NCI-H226 (cell line): ENCODE results near the gene ABHD17C.
"Not testable (repeated sequence)": the region's sequence is repeated elsewhere in the genome, so short reads cannot be mapped to it uniquely, and the experiment has no call there.

Experiments
- DNase-seq: peaks from one replicate; pipeline ENCODE4 v3.0.0-alpha.2; 2015

The ABHD17C gene

DNA sequence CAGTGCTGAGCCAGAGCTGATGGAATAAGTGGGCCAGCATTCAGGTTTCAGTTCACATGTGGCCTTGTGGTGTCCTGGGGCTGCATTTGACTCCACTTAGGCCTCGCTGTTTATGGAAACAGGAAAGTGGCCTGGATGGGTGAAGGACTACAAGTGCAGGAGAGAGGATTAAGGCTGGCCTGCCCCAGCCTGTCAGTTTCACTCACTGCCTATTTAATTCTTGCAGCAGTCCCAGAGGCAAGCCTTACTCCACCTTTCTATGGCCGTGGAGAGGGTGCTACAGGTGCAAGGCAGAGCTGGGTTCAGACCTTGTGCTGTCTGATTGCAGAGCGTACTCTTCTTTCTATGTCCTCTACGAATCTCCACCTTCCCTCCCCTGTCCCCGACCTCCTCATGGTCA lies 37.7 kb downstream of the ABHD17C start:
- DNase-seq: no peak

DNA sequence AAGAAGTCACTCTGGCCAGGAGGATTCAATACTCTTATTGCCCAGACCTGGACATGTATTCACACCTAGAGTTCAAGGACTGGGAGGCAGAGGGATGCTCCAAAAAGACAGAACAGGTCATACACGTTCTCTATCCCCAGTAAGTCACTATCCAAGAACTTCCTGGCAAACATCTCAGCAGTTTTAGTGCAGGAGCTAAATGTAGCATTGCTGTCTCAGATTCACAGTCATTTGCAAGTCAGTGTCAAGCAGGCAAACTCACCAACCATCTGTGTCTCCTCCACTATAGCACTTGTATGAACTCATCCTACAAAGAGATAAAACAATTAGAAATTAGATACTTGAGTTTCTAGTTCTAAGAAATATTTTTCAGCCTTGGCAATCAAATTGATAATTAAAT lies 38.4 kb downstream of the ABHD17C start:
- no peak for DNase-seq

DNA sequence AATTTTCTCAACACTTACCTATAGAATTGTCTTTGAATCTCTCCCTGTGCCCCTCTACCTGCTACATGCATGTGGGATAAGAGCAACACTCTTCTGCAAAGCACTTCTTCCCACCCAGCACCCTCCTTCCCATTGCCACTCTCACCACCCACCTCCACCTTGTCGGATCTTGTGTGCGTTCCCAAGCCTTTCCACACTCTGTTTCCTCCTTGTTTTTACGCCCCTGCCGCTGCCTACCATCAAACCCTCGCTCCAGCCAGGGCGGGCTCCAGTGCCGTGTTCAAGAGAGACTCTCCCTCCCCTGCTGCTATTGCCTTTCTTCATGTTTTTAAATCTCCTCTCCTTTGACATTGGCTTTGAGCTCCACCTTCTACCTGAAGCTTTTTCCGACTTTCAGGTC lies 40.2 kb downstream of the ABHD17C start:
- no peak for DNase-seq

DNA sequence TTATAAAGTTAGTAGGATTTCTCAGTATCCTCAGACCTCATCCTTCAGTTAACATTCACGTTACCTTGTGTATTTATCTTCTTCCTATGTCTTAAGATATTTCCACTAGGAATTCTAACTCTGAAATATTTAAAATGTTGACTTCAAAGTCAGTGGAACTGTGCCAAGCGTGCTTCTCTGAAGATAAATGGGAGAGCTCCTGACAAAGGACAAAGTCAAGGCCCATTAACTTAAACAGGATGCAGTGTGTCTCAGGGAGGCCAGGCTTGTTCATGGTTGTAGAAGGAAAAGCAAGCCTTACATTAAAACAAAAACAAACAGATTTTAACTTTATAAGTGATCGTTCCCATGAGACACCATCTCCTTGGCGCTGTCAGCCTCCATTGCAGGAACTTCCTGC lies 41.5 kb downstream of the ABHD17C start:
- no peak for DNase-seq

DNA sequence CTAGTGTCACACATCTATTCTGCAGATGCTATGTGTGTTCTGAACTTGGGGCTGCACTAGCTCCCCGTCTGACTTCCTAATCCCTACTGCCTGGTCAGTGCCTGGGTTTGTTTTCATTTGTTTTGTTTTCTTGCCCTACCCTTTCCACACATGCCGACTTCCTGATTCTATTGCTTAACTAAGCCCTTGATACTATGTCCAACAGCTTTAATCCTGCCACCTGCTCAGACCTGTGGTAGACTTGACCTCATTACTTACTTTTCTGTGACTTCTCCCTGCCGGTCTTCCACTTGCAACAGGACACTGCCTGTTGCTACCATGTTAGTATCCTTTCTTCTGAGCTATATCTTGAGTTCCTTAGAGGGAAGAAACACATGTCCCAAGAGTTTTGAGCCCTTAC lies 44.8 kb downstream of the ABHD17C start:
- DNase-seq: no peak

DNA sequence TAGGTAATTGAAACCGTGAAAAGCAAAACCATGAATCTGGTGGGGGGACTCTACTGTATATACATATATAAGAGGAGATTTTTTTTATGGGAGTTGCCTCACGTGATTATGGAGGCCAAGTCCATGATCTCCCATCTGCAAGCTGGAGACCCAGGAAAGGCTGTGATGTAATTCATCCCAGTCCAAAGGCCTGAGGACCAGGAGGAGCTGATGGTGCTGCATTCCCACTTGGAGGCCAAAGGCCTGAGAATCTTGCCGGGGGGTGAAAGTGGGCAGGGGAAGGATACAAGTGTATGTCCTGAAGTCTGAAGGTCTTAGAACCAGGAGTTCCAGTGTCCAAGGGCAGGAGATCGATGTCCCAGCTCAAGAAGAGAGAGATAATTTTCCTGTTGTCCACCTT lies 47.0 kb downstream of the ABHD17C start:
- no peak for DNase-seq

DNA sequence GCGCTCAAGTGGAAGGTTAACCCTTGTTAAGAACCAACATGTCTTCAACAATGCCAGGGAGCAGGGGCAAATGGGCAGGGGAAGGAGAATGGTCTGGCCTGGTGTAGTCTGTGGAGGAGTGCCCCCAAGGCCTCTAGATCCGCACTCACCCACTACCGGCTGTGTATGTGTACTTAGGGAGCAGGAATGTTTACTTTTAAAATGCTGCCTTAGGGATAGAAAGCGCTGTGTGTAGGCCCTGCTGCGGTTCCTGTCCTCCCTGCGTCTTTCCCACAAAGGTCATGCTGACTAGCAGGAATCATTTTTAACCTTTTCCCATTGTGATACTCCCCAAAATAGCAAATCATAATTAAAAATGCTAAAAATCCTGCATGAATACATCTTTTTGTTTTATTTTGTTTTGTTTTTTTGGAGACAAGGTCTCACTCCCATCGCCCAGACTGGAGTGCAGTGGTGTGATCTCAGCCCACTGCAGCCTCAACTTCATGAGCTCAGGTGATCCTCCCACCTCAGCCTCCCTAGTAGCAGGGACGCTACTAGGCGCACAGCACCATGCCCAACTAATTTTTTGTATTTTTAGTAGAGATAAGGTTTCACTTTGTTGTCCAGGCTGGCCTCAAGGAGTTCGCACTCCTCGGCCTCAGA lies 48.2 kb downstream of the ABHD17C start:
- DNase-seq: no peak

DNA sequence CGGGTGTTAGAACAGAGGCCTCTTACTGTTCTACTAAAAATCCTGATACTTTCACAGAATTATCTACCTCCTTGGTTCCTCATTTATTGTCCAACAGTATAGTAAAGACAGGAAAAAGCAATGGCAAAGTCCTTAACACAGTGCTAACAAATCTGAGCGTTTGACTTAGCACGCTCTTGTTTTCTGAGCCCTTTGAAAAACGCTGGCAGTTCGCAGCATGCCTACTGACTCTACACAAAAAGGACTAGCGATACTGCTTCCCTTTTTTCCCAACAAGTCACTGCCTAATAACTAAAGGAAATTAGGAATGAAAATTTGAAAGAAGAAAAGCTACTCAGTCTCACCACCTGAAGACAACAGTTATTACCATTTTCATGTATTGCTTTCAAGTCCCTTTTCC lies 49.3 kb downstream of the ABHD17C start:
- no peak for DNase-seq

DNA sequence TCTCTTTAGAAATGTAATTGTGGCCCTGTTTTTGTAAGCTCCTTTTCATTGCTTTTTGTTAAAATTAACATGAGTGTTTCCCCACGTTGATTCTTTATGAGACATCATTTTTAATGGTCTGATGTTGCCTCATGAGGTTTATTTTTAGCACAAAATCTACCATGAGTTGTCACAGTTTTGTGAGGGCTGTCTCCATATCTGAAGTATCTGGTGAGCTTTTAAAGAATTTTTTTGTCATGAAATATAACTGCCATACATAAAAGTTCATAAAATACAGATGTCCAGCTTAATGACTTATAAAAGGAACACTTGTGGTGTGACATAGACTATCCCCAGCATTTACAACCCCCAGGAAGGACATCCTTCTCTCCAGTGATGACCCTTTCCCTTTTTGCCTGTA lies 49.7 kb downstream of the ABHD17C start:
- no peak for DNase-seq

DNA sequence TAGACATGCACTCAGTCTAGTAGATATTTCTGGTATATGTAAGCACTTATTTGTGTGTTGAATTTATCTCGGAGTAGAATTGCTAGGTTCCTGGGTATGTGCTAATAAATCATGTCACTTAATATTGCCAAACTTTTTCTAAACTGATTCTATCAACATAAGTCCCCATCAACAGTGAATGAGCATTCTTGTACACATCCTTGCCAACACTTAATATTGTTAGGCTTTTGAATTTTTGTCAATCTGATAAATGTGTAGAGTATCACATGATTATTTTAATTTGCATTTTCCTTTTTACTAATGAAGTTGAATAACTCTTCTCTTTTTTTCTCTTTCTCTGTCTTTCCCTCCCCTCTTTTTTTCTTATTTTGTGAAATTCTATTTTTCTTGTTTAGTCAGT lies 50.8 kb downstream of the ABHD17C start:
- no peak for DNase-seq

DNA sequence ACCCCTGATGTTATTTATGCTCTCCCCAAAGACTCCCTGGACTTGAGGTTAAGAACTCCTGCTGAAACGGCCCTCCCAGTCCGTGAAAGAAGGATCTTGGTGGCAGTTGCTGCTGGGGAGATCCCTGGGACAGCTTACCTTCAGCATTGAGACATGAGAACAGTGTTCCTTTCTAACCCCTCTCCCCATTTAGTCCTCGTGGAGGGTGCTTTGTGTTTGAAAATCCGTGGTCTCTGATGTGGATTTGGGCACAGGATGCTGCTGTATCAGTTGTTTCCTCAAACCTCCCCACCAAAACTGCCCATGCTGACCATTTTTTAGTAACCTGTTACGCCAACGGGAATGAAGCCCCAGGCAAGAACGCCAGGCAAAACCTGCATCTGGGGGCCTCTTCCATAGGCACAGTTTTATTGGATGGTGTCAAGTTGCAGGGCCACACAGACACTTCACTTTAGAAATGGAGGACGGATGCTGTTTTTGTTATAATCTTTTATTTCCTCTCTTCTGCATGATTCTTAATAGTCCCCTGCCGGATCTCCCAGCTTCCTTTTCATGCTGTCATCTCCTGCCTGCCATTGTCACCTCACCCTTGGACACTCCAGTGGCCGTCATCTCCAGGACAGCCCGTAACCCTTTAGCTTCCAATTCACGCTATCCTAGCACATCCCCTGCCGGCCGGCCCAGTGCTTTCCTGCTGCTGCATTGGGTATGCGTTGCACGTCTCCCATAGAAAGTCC lies 52.4 kb downstream of the ABHD17C start:
- no peak for DNase-seq

DNA sequence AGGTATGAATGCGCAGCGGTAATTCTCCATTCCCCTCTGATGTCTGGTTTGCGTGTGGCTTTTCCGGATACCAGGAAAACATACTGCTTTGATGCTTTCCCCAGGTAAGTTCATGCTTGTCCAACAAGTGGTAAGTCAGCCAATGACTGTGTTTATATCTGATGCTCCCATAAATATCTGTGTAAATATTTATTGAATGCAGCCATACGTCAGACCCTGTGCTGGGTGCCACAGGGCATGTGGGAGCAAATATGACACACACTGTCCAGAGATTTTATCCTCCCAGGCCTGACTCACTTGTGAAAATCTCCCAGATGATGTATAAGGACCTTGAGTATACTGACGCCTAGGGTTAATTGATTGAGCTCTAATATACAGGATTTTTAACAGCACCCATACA lies 54.5 kb downstream of the ABHD17C start:
- DNase-seq: no peak

DNA sequence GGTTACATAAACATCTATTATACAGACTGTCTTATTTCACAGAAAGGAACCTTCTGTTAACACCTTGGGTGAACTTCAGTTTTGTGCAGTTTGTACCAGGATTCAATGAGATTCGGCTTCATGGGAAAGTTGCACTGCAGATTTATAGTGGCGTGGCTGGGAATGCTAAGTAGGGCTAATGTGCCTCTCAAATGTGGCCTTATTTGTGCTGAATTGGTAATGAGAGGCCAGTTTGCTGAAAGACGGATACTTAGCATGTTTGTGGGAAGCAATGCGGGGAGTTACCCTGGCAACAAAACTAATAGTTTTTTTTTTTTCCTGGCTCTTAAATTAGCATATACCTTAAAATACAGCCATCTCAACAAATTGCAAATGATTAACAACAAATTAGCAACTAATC lies 55.5 kb downstream of the ABHD17C start:
- no peak for DNase-seq

DNA sequence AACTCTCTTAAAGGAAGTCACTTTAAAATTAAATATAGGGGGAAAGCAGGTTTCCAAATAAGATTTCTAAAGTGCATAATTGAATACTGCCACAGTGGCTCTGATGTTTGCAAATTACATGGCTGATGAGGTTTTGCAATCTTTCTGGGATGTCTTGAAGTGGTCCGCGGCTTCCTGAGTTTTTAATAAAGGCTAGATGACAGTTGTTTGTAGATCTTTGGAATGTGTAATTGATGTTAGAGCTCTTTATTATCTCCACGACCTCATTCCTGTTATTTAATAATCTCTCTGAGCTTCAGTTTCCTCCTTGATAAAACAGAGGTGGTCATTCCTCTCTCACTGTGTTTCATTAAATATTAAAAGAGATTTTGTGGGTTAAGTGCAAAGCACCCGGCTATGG lies 57.1 kb downstream of the ABHD17C start:
- no peak for DNase-seq

DNA sequence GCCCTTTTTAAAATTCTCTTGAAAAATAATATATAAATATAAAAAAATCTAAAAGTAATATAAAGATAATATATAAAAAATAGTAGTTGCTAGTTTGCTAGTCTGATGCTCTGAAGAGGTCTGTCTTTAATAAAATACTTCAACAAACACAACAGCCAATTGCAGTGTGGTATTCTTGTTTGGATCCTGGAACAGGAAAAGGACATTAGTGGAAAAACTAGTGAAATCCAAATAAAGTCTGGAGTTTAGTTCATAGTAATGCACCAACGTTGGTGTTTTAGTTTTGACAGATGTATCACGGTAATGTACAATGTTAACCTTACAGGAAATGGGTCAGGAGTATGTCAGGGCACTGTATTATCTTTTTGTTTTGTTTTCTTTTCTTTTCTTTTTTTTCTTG lies 58.1 kb downstream of the ABHD17C start:
- DNase-seq: no peak

DNA sequence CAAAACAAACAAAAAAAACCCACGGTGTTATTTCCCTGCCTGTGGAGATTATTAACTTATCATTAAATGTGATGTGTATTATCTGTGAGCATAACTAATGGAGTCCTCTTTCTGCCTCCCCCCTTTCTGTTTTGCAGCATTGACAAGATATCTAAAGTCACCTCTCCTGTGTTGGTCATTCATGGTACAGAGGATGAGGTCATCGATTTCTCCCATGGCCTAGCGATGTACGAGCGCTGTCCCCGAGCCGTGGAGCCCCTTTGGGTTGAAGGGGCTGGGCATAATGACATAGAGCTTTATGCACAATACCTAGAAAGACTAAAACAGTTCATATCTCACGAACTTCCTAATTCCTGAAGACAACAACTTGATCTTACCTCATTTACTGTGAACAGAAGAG lies 58.9 kb downstream of the ABHD17C start:
- DNase-seq: no peak

DNA sequence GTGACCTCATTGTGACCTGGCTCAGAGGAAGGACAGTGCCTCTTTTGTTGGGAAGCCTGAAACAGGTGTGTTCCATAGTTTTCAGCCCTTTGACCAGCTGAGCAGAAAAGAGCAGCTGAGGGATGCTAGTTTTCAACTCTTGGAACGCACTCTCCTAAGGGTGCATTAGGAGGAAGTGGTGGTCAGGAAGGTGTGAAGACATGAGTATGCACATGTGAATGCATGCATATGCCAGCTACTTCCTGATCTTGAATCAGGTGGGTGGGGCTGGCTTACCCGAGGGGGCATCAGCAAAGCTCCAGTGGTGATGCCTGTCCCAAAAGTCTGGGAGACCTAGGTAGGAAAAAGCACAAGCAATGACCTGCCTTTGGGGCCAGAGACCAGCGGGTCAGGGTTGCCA lies 60.8 kb downstream of the ABHD17C start:
- DNase-seq: no peak

DNA sequence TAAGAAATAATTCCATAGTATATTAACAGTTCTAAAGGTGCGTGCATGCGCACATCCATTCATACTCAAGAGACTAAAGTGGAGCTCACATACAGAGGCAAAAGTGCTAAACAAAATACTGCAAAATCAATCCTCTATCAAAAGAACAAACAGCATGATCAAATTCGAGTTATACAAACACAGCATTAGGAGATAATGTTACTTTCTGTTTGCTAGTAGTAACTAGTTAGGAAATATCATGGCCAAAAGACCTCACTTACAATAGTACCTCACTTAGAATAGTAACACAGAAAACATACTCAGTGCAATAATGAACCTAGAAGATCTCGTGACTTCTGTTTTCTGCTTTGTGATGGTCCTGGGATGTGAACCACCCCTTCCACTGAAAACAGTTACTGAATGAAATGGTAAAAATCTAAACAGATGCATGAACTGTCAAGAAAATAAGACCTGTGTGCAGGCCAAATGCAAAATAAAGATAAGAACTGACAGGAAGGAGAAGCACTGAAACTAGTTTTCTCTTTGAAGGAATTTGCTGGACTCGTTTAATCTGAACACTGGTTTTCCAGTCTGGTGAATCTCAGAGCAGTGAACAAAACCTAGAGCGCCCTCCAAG lies 63.1 kb downstream of the ABHD17C start:
- no peak for DNase-seq

DNA sequence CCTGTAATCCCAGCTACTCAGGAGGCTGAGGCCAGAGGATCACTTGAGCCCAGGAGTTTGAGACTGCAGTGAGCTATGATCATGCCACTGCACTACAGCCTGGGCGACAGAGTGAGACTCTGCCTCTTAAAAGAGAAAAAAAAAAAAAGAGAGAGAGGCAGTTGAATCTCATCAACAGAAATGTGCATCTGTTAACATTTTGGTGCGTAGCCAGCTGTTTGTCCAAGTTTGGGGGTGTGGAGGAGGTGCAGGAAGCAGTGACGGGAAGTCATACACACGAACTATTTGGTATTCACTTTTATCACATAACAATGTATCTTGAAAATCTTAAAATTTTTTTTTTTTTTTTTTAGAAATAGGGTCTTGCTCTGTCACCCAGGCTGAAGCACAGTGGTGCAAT lies 65.8 kb downstream of the ABHD17C start:
- DNase-seq: no peak

DNA sequence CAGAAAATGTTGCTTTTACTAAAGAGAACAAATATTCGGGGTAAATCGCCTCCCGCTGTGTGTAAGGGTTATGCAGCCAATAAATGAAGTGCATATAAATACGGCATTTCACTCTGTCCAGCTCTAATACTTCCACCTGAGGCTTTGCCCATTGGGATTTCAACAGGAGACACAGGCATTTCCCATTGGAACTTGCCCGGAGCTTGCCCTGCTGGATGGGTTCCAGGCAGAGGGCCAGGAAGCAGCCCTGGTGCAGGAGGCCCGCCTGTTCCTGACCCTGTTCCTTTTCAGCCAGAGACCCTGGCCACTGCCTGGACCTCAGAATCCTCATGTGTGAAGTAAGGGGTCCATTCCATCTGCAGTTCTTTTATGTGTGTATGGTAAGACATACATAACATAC lies 66.6 kb downstream of the ABHD17C start:
- DNase-seq: no peak

DNA sequence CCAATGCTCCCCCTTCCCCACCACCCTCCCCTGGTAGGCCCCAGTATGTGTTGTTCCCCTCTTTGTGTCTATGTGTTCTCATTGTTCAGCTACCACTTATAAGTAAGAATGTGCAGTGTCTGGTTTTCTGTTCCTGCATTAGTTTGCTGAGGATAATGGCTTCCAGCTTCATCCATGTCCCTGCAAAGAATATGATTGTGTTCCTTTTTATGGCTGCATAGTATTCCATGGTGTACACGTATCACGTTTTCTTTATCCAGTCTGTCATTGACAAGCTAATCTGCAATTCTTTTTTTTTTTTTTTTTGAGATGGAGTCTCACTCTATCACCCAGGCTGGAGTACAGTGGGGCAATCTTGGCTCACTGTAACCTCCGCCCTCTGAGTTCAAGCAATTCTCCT lies 68.1 kb downstream of the ABHD17C start:
- not testable (repeated sequence) for DNase-seq

DNA sequence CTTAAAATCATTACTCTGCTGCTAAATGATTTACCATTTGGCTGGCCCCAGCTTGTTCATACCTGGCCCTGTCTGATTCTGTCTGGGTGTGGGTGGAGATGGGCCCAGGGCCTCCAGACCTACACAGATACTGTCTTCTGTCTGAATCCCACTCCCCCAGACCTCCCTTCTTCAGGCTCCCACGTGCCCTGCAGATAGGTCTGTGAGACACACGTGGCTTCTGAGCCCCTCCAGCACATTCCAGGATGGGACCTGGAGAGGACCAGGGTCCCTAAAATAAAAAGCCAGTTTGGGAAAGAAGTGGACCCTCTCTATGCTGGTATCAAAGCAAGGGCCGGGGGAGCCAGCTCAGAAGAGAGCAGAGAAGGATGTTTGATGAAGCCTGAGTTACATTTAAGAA lies 69.4 kb downstream of the ABHD17C start:
- no peak for DNase-seq

DNA sequence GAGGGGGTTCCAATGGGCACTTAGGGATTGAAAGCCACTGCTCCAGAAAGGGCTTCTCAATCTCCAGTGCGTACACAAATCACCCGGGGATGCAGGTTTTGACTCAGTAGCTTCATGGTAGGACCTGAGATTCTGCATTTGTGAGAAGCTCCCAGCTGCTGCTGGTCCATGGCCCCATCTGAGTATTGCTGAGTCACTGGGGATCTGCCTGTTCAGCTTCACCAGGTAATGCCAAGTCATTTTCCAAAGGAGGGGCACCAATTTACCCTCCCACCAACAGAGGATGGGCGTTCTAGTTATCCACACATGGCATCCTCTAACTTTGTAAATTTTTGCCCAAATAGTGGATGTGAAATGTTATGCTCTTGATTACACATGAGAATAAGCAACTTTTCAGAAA lies 71.2 kb downstream of the ABHD17C start:
- no peak for DNase-seq

DNA sequence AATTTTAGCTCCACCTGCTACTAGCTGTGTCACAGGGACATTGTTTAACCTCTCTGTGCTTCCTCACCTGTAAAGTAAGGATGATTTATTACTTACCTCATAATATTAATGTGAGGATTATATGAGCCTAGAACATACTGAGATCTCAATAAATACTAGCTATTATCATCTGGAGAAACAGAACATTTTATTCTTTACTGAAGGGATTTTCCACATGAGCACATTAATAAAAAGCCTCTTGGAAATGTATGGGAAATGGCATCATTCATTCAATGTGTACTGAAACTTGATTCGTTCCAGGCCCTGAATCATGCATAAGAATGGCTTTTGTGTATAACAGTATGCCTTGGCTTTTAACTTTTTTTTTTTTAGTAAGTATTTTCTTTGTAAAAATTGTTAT lies 73.0 kb downstream of the ABHD17C start:
- no peak for DNase-seq
